ENCODE results near the gene GXYLT1. TPM values are rescaled to one million over a fixed set of nuclear protein-coding genes. Genes with fewer than 3 reads are reported as not detected.

GXYLT1 gene
- total and polyA plus RNA-seq, 2 experiments from 2014 or later, result 3.9 to 13.4 TPM

DNA sequence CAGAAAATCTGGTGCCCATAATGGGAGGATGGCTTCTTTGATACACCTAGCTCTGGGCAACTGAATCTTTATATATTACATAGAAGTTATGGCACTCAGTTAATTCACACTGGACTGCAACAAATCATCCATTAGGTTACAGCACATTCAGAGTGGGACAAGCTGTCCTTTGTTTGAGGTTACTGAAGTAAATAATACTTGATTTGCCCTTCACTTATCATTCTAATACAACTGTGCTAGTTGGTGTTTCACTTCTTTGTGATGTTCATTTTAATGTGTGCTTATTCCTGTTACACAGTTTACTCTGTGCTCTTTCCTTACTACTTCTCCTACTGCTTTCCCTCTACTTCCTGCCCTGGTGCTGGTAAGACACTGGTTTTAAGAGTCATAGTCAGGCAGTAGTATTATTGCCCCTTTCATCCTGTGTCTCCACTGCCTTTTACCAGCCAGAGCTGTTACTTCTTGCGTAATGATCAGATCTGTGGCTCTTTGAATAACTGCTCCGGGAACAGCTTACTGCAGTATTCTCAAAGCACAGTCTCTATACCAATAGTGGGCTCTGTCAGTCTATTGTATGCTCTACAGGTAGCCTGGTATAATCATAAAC lies 36.4 kb upstream of the GXYLT1 start:
- no peak overlapping the region for H3K4me3 ChIP-seq
- H3K79me2 ChIP-seq (replicated peaks; ENCODE audit: insufficient read depth), result no peaks in the 10 kb centered on the region
- Mint-ChIP-seq H3K27ac (no peak overlapping the region), H3K27me3 (ENCODE audit: insufficient read depth, low read depth, poor library complexity) (no peaks in the 10 kb centered on the region), H3K4me1 (peaks cover 12% of the 10 kb centered on the region; the same call in 2 of the 3 replicates), H3K4me3 (no peak overlapping the region), H3K36me3 (ENCODE audit: low read depth) (peaks cover 4% of the 10 kb centered on the region; the same call in 1 of the 3 replicates), H3K9me3 (peaks cover 6% of the 10 kb centered on the region; the same call in 2 of the 3 replicates)
- no peaks in the 10 kb centered on the region for H4K20me1 ChIP-seq (replicated peaks; ENCODE audit: insufficient read depth)
- H3K27me3 ChIP-seq (ENCODE audit: insufficient read depth), result no peaks in the 10 kb centered on the region
- no peak overlapping the region for H2AFZ ChIP-seq
- DNase-seq (ENCODE audit: low spot score) (no peak), ATAC-seq (no peak)
- no peaks in the 10 kb centered on the region for H3K36me3 ChIP-seq (ENCODE audit: insufficient read depth)
- TF ChIP-seq, protein P1, sequence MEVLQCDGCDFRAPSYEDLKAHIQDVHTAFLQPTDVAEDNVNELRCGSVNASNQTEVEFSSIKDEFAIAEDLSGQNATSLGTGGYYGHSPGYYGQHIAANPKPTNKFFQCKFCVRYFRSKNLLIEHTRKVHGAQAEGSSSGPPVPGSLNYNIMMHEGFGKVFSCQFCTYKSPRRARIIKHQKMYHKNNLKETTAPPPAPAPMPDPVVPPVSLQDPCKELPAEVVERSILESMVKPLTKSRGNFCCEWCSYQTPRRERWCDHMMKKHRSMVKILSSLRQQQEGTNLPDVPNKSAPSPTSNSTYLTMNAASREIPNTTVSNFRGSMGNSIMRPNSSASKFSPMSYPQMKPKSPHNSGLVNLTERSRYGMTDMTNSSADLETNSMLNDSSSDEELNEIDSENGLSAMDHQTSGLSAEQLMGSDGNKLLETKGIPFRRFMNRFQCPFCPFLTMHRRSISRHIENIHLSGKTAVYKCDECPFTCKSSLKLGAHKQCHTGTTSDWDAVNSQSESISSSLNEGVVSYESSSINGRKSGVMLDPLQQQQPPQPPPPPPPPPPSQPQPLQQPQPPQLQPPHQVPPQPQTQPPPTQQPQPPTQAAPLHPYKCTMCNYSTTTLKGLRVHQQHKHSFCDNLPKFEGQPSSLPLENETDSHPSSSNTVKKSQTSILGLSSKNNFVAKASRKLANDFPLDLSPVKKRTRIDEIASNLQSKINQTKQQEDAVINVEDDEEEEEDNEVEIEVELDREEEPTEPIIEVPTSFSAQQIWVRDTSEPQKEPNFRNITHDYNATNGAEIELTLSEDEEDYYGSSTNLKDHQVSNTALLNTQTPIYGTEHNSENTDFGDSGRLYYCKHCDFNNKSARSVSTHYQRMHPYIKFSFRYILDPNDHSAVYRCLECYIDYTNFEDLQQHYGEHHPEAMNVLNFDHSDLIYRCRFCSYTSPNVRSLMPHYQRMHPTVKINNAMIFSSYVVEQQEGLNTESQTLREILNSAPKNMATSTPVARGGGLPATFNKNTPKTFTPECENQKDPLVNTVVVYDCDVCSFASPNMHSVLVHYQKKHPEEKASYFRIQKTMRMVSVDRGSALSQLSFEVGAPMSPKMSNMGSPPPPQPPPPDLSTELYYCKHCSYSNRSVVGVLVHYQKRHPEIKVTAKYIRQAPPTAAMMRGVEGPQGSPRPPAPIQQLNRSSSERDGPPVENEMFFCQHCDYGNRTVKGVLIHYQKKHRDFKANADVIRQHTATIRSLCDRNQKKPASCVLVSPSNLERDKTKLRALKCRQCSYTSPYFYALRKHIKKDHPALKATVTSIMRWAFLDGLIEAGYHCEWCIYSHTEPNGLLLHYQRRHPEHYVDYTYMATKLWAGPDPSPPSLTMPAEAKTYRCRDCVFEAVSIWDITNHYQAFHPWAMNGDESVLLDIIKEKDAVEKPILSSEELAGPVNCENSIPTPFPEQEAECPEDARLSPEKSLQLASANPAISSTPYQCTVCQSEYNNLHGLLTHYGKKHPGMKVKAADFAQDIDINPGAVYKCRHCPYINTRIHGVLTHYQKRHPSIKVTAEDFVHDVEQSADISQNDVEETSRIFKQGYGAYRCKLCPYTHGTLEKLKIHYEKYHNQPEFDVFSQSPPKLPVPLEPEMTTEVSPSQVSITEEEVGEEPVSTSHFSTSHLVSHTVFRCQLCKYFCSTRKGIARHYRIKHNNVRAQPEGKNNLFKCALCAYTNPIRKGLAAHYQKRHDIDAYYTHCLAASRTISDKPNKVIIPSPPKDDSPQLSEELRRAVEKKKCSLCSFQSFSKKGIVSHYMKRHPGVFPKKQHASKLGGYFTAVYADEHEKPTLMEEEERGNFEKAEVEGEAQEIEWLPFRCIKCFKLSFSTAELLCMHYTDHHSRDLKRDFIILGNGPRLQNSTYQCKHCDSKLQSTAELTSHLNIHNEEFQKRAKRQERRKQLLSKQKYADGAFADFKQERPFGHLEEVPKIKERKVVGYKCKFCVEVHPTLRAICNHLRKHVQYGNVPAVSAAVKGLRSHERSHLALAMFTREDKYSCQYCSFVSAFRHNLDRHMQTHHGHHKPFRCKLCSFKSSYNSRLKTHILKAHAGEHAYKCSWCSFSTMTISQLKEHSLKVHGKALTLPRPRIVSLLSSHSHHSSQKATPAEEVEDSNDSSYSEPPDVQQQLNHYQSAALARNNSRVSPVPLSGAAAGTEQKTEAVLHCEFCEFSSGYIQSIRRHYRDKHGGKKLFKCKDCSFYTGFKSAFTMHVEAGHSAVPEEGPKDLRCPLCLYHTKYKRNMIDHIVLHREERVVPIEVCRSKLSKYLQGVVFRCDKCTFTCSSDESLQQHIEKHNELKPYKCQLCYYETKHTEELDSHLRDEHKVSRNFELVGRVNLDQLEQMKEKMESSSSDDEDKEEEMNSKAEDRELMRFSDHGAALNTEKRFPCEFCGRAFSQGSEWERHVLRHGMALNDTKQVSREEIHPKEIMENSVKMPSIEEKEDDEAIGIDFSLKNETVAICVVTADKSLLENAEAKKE (CRISPR knock-in tag; IDR thresholded peaks at IDR 0.05), result no peak
- TF ChIP-seq POLR2AphosphoS5 (IDR thresholded peaks at IDR 0.05; ENCODE audit: low read depth), result no peak
- TF ChIP-seq, protein P2, sequence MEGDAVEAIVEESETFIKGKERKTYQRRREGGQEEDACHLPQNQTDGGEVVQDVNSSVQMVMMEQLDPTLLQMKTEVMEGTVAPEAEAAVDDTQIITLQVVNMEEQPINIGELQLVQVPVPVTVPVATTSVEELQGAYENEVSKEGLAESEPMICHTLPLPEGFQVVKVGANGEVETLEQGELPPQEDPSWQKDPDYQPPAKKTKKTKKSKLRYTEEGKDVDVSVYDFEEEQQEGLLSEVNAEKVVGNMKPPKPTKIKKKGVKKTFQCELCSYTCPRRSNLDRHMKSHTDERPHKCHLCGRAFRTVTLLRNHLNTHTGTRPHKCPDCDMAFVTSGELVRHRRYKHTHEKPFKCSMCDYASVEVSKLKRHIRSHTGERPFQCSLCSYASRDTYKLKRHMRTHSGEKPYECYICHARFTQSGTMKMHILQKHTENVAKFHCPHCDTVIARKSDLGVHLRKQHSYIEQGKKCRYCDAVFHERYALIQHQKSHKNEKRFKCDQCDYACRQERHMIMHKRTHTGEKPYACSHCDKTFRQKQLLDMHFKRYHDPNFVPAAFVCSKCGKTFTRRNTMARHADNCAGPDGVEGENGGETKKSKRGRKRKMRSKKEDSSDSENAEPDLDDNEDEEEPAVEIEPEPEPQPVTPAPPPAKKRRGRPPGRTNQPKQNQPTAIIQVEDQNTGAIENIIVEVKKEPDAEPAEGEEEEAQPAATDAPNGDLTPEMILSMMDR (conservative IDR thresholded peaks at IDR 0.05; ENCODE audit: low read depth in 2 of 2), result no peak
- TF ChIP-seq ZNF331 (CRISPR knock-in tag; IDR thresholded peaks at IDR 0.05; ENCODE audit: low read depth), result no peak
- no peak overlapping the region for H3K4me2 ChIP-seq
- peaks cover 4% of the 10 kb centered on the region; the same call in 1 of the 2 replicates for H3K9me2 ChIP-seq (ENCODE audit: insufficient read depth)
- H3K4me1 ChIP-seq (ENCODE audit: insufficient read depth), result peaks cover 11% of the 10 kb centered on the region
- H3F3A ChIP-seq (replicated peaks; ENCODE audit: low read depth), result no peaks in the 10 kb centered on the region
- no peak overlapping the region for H3K27ac ChIP-seq (ENCODE audit: low read depth)
